NCI-H1436 treated with DMSO at 0.1 percent for 48 hours (cell line): ENCODE data around the gene CALHM6.

Experiments used
- DNase-seq: peaks from one replicate; lab custom pipeline; 2025; lab: John Stamatoyannopoulos, UW

The CALHM6 gene

GRCh38 chr6:116446399-116446798 lies 14.8 kb upstream of the CALHM6 start:
- DNase-seq, result no peak

GRCh38 chr6:116447052-116447451 lies 14.1 kb upstream of the CALHM6 start:
- DNase-seq, result no peak

GRCh38 chr6:116447496-116448011 lies 13.6 kb upstream of the CALHM6 start:
- no peak for DNase-seq

GRCh38 chr6:116449565-116449964 lies 11.6 kb upstream of the CALHM6 start:
- no peak for DNase-seq

GRCh38 chr6:116450185-116450710 lies 10.9 kb upstream of the CALHM6 start:
- no peak for DNase-seq

GRCh38 chr6:116450769-116451740 lies 10.1 kb upstream of the CALHM6 start:
- DNase-seq, result no peak

- DNase-seq, result no peak
Measured at GRCh38 chr6:116451916-116452315, 9.3 kb upstream of the CALHM6 start.

GRCh38 chr6:116452531-116452930 lies 8.6 kb upstream of the CALHM6 start:
- DNase-seq, result no peak

- DNase-seq, result no peak
Measured at GRCh38 chr6:116456106-116456505, 5.1 kb upstream of the CALHM6 start.

GRCh38 chr6:116456927-116457326 lies 4.2 kb upstream of the CALHM6 start:
- DNase-seq, result no peak

GRCh38 chr6:116458264-116458663 lies 2.9 kb upstream of the CALHM6 start:
- DNase-seq, result no peak

- no peak for DNase-seq
Measured at GRCh38 chr6:116459927-116460326, 1.2 kb upstream of the CALHM6 start.

GRCh38 chr6:116461932-116462885 lies 1.0 kb downstream of the CALHM6 start:
- no peak for DNase-seq

GRCh38 chr6:116463301-116463700 lies 2.1 kb downstream of the CALHM6 start:
- DNase-seq, result no peak

- no peak for DNase-seq
Measured at GRCh38 chr6:116465246-116465645, 4.1 kb downstream of the CALHM6 start.

GRCh38 chr6:116467096-116467495 lies 5.9 kb downstream of the CALHM6 start:
- DNase-seq, result no peak

- no peak for DNase-seq
Measured at GRCh38 chr6:116467514-116467913, 6.3 kb downstream of the CALHM6 start.

- no peak for DNase-seq
Measured at GRCh38 chr6:116468293-116468692, 7.1 kb downstream of the CALHM6 start.

GRCh38 chr6:116471531-116471930 lies 10.4 kb downstream of the CALHM6 start:
- DNase-seq, result no peak

GRCh38 chr6:116472706-116473105 lies 11.5 kb downstream of the CALHM6 start:
- no peak for DNase-seq

- DNase-seq, result no peak
Measured at GRCh38 chr6:116475141-116475540, 14.0 kb downstream of the CALHM6 start.

- DNase-seq, result no peak
Measured at GRCh38 chr6:116476002-116476678, 15.0 kb downstream of the CALHM6 start.
